ENCODE data around the gene ANXA4.

ANXA4 gene

GRCh38 chr2:69847068-69847828 is 105.3 kb downstream of the ANXA4 start:
- no peak for DNase-seq (ENCODE audit: low spot score)

GRCh38 chr2:69848186-69848790 is 106.4 kb downstream of the ANXA4 start:
- DNase-seq (ENCODE audit: low spot score), result no peak

GRCh38 chr2:69858261-69858660 is 116.3 kb downstream of the ANXA4 start:
- DNase-seq (ENCODE audit: low spot score), result no peak

- DNase-seq (ENCODE audit: low spot score), result no peak
These were observed 121.4 kb downstream of the ANXA4 start for GRCh38 chr2:69863298-69863697.
